HepG2 (cell line): Measurements from ENCODE around the gene ALOXE3. TPM values are rescaled to one million over a fixed set of nuclear protein-coding genes. Genes with fewer than 3 reads are reported as not detected.

Source experiments
- HNF4G ChIP-seq, 2 experiments: sonication (generic) in 1 of 2; formaldehyde crosslinking in 1 of 2; IDR thresholded peaks; 2 replicates each; pipeline versions ENCODE4 v1.4.0 to v1.6.1; 2011 to 2020; ENCODE audit warnings: borderline replicate concordance in 2 of 2, low read depth in 2 of 2, mild to moderate bottlenecking in 2 of 2, low read length in 1 of 2, missing genetic modification reagents in 1 of 2, moderate library complexity in 1 of 2
- MXD4 ChIP-seq: IDR thresholded peaks from 2 replicates; pipeline ENCODE4 v1.6.1; 2016; ENCODE audit warnings: mild to moderate bottlenecking, missing biosample characterization, missing genetic modification reagents
- MXI1 ChIP-seq: IDR thresholded peaks from 3 replicates; pipeline ENCODE4 v1.6.1; 2012; ENCODE audit warnings: low read depth, low read length, inconsistent platforms, borderline replicate concordance
- PHF21A ChIP-seq: sonication (generic); formaldehyde crosslinking; IDR thresholded peaks from 2 replicates; pipeline ENCODE4 v1.5.0; 2020; ENCODE audit warnings: mild to moderate bottlenecking, missing genetic modification reagents
- SMAD1 ChIP-seq: sonication (generic); formaldehyde crosslinking; IDR thresholded peaks from 2 replicates; pipeline ENCODE4 v1.4.0; 2020; ENCODE audit warnings: missing genetic modification reagents, low read depth, mild to moderate bottlenecking, borderline replicate concordance
- SRSF1 ChIP-seq: fragments of 200-400 bp; formaldehyde crosslinking; optimal IDR thresholded peaks from 2 replicates; pipeline ENCODE3; 2017; ENCODE audit warnings: mild to moderate bottlenecking, low read depth, low read length, moderate library complexity
- ZBTB7B ChIP-seq: sonication (generic); formaldehyde crosslinking; IDR thresholded peaks from 2 replicates; pipeline ENCODE4 v1.4.0; 2020; ENCODE audit warnings: missing genetic modification reagents
- ZFX ChIP-seq: sonication (generic); formaldehyde crosslinking; IDR thresholded peaks from 2 replicates; pipeline ENCODE4 v1.4.0; 2020; ENCODE audit warnings: mild to moderate bottlenecking, low read depth, missing genetic modification reagents, moderate library complexity
- ZNF343 ChIP-seq: sonication (generic); formaldehyde crosslinking; IDR thresholded peaks from 2 replicates; pipeline ENCODE4 v1.4.0; 2020; ENCODE audit warnings: mild to moderate bottlenecking, missing genetic modification reagents
- ZNF431 ChIP-seq: sonication (generic); formaldehyde crosslinking; IDR thresholded peaks from 2 replicates; pipeline ENCODE4 v1.9.0; 2022; ENCODE audit warnings: missing genetic modification reagents, low read depth, mild to moderate bottlenecking, borderline replicate concordance
- ZNF564 ChIP-seq: sonication (generic); formaldehyde crosslinking; IDR thresholded peaks from 2 replicates; pipeline ENCODE4 v1.8.1; 2023; ENCODE audit warnings: mild to moderate bottlenecking, missing genetic modification reagents
- polyA plus RNA-seq, 8 experiments: library from polyadenylated mRNA; depleted of rRNA in 3 of 8; stranded (reverse) in 7 of 8; unstranded in 1 of 8; fragments of >200 nt; fragmentation: Illumina TruSeq in 4 of 8; extraction: Trizol in 4 of 8; gene quantifications; 2 replicates each; pipeline versions ENCODE4 v1.2.1 to v1.2.3, GENCODE V29; 2011 to 2016; ENCODE audit warnings: low read depth in 4 of 8, missing spikeins in 1 of 8, mixed read lengths in 1 of 8; ENCODE audit not compliant: insufficient read depth in 1 of 8
- total RNA-seq, 5 experiments: library from RNA; depleted of rRNA; stranded (reverse); fragments of >200 nt; fragmentation: Illumina TruSeq; extraction: Trizol; gene quantifications; 2 replicates each; pipeline ENCODE4 v1.2.3, GENCODE V29; 2016; ENCODE audit warnings: low read depth in 1 of 5
- TF ChIP-seq, protein P1 (sequence below): sonication (generic); formaldehyde crosslinking; IDR thresholded peaks from 2 replicates; pipeline ENCODE4 v1.8.0; 2022; ENCODE audit warnings: missing genetic modification reagents, low read depth, mild to moderate bottlenecking, borderline replicate concordance
- TF ChIP-seq, protein P2 (sequence below): fragments of 450-650 bp; IDR thresholded peaks from 2 replicates; pipeline ENCODE4 v1.6.1; 2017; ENCODE audit warnings: mild to moderate bottlenecking
- TF ChIP-seq, protein P3 (sequence below): sonication (generic); formaldehyde crosslinking; IDR thresholded peaks from 2 replicates; pipeline ENCODE4 v1.9.0; 2021; ENCODE audit warnings: missing genetic modification reagents, mild to moderate bottlenecking, borderline replicate concordance

ALOXE3 gene
- total and polyA plus RNA-seq, 2 of the 13 experiments (the other 11 are each of a cell fraction or from before 2014, with no cell fraction given) = 0.07 TPM; not detected in 1

DNA sequence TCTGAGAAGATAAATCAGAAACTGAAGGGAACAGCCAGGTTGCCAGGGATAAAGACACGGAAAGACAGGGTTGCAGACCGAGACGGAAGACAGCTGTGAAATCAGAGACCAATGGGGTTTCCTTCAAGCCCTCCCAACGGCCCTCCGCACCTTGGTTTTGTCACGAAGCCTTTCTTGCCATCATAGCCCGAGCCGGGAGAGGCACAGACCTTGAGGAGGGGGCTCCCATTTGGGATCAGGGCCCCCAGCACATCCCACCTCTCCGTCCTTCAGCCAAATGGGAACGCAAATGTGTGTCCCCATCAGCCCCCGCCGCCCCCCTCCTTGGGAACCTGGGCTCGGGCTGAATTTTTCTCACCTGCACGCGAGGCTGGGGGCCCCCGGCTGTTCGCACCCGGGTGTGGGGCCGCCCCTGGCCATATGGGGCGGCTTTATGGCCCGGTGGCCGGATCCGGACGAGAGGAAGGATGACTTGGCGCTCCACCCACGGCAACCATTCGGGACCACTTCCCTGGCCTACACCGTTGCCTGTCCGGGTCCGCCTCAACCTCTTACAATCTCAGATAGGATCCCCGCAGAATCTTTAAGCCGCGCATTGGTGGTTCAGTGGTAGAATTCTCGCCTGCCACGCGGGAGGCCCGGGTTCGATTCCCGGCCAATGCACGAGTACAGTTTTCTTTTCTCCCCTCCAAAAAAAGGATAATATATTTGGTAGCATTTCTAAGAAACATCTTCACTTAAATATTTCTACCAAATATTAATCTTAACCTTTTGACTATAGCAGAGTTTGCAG lies 7.0 kb upstream of the ALOXE3 start (continued):
- TF ChIP-seq PHF21A (CRISPR knock-in tag) (peak; percentile 33; the same call in 1 of the 2 replicates), ZBTB7B (0 out of 2 replicates have a peak, but pooled peaks have one; percentile 50), ZNF343 (CRISPR knock-in tag) (no peak), ZNF431 (CRISPR knock-in tag) (no peak), MXD4 (CRISPR knock-in tag) (no peak), ZFX (peak; percentile 43; the same call in 1 of the 2 replicates), SMAD1 (no peak), MXI1 (peak; percentile 46; the same call in 1 of the 3 replicates), HNF4G (IDR thresholded peaks at IDR 0.05; ENCODE audit: borderline replicate concordance, low read depth, low read length) (no peak), HNF4G (CRISPR knock-in tag; IDR thresholded peaks at IDR 0.05; ENCODE audit: borderline replicate concordance, low read depth) (no peak), SRSF1 (peak; percentile 49), ZNF564 (CRISPR knock-in tag) (0 out of 2 replicates have a peak, but pooled peaks have one; percentile 18)
- TF ChIP-seq, protein P1, sequence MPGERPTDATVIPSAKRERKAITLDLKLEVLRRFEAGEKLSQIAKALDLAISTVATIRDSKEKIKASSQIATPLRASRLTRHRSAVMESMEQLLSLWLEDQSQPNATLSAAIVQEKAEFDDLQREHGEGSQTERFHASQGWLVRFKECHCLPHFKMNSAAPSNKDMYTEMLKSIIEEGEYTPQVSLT (CRISPR knock-in tag) = no peak
- TF ChIP-seq, protein P2, sequence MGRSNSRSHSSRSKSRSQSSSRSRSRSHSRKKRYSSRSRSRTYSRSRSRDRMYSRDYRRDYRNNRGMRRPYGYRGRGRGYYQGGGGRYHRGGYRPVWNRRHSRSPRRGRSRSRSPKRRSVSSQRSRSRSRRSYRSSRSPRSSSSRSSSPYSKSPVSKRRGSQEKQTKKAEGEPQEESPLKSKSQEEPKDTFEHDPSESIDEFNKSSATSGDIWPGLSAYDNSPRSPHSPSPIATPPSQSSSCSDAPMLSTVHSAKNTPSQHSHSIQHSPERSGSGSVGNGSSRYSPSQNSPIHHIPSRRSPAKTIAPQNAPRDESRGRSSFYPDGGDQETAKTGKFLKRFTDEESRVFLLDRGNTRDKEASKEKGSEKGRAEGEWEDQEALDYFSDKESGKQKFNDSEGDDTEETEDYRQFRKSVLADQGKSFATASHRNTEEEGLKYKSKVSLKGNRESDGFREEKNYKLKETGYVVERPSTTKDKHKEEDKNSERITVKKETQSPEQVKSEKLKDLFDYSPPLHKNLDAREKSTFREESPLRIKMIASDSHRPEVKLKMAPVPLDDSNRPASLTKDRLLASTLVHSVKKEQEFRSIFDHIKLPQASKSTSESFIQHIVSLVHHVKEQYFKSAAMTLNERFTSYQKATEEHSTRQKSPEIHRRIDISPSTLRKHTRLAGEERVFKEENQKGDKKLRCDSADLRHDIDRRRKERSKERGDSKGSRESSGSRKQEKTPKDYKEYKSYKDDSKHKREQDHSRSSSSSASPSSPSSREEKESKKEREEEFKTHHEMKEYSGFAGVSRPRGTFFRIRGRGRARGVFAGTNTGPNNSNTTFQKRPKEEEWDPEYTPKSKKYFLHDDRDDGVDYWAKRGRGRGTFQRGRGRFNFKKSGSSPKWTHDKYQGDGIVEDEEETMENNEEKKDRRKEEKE = no peak
- TF ChIP-seq, protein P3, sequence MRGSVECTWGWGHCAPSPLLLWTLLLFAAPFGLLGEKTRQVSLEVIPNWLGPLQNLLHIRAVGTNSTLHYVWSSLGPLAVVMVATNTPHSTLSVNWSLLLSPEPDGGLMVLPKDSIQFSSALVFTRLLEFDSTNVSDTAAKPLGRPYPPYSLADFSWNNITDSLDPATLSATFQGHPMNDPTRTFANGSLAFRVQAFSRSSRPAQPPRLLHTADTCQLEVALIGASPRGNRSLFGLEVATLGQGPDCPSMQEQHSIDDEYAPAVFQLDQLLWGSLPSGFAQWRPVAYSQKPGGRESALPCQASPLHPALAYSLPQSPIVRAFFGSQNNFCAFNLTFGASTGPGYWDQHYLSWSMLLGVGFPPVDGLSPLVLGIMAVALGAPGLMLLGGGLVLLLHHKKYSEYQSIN (CRISPR knock-in tag) = no peak
